ENCODE results near the gene EPN2. TPM values are rescaled to one million over a fixed set of nuclear protein-coding genes. Genes with fewer than 3 reads are reported as not detected.

EPN2 gene
- total RNA-seq, 2 experiments from 2014 or later, result 9.0 to 12.0 TPM

DNA sequence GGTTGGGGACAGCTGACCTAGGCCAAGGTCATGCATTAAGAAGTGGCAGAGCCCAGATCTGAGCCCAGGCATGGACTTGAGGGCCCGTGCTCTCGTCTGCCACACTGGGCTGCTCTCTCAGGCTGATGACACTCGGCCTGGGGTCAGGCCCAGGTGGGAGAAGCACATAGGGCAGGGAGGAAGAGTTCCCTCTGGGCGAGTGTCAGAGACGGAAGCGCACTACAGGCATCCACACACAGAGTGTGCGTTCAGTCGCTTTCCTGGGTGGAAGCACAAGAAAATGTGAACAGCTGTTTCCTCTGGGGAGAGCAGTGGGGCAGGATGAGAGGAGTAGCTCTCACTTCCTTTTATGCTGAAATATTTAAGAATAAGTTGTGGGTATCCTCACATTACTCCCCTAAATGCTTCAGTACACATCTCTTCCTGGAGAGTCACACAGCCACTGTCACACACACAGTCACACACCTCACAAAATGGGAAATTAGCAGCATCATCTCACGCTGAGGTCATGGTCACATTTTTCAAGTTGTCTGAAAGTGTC is 65.7 kb downstream of the EPN2 start:
- intact Hi-C loops (cut with micrococcal nuclease), result no loop called here
- Mint-ChIP-seq H3K4me1 (ENCODE audit: low read depth) (peaks cover 28% of the 10 kb centered on the region), H3K9me3 (no peaks in the 10 kb centered on the region), H3K4me3 (no peak overlapping the region), H3K27me3 (peaks cover 21% of the 10 kb centered on the region), H3K36me3 (no peaks in the 10 kb centered on the region), H3K27ac (no peak overlapping the region)
- ChIA-PET CTCF (no interaction called here), POLR2A (no interaction called here)
- DNase-seq, result no peak

DNA sequence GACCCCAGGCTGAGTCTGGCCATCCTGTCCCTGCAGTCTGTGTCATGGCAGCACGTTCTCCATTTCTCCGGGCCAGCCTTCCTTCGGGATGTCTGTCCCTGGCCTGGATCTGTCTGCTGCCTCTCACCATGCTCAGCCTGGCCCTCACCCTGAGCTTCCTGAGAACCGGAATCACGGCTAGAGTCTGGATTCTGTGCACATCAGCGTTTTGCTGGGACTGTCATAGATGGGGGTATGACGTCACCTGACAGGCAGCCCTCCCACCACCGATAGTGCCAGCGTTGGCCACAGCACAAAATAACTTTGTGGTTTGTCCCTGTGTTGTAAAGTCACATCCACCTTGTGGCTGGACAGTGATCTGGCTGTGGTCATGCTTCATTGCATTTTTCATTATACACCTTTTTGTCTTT is 66.2 kb downstream of the EPN2 start:
- no peaks in the 10 kb centered on the region for H3K36me3 Mint-ChIP-seq
- no peak for DNase-seq
- H3K4me3 Mint-ChIP-seq, result no peak overlapping the region
- CTCF ChIA-PET, result no interaction called here
- H3K27me3 Mint-ChIP-seq, result peaks cover 23% of the 10 kb centered on the region
- H3K9me3 Mint-ChIP-seq, result no peaks in the 10 kb centered on the region
- H3K27ac Mint-ChIP-seq, result no peak overlapping the region
- intact Hi-C loops (cut with micrococcal nuclease), result no loop called here
- POLR2A ChIA-PET, result no interaction called here
- H3K4me1 Mint-ChIP-seq (ENCODE audit: low read depth), result peaks cover 28% of the 10 kb centered on the region

DNA sequence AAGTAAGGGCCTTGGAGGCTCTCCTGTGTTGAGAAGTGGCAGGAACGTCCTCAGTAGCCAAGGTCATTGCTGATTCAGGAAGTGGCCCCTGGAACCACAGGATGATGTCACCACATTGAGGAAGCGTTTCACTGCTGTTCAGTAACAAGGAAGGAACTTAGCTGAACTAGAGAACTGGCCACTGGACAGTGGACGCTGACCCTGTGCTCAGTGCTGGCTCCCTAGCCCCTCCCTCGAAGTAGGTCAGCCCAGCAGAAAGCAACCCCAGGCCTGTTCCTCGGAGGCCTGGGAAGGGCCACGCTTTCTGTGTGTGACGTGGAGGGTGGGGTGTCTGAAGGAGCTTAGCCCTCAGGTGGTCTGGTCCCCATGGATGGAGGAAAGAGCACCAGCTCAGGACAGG is 67.0 kb downstream of the EPN2 start:
- ChIA-PET CTCF (no interaction called here), POLR2A (no interaction called here)
- Mint-ChIP-seq H3K4me3 (no peak overlapping the region), H3K4me1 (ENCODE audit: low read depth) (peaks cover 28% of the 10 kb centered on the region), H3K9me3 (no peaks in the 10 kb centered on the region), H3K36me3 (no peaks in the 10 kb centered on the region), H3K27me3 (peaks cover 28% of the 10 kb centered on the region), H3K27ac (no peak overlapping the region)
- intact Hi-C loops (cut with micrococcal nuclease), result no loop called here
- no peak for DNase-seq

DNA sequence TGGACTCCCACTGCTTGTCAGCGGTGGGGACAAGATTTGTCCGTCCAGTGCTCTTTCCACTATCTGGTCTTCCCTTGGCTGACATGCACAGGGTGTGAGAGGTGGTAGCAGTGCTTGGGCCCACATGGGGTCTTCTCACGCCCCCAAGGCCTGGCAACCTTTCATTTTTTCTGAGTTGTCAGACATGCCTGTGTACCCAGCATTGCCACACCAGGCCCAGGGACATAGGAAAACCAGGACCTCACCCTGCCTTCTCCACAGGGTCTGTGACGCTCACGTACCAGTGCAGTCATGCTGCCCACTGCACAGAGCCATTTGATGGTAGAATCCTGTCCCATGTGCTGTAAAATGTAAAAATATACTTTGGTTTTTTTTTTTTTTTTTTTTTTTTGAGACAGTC is 67.6 kb downstream of the EPN2 start:
- Mint-ChIP-seq H3K27ac (no peak overlapping the region), H3K27me3 (peaks cover 32% of the 10 kb centered on the region), H3K36me3 (no peaks in the 10 kb centered on the region), H3K4me3 (no peak overlapping the region), H3K9me3 (no peaks in the 10 kb centered on the region), H3K4me1 (ENCODE audit: low read depth) (peaks cover 28% of the 10 kb centered on the region)
- ChIA-PET POLR2A (no interaction called here), CTCF (no interaction called here)
- no peak for DNase-seq
- intact Hi-C loops (cut with micrococcal nuclease), result no loop called here

DNA sequence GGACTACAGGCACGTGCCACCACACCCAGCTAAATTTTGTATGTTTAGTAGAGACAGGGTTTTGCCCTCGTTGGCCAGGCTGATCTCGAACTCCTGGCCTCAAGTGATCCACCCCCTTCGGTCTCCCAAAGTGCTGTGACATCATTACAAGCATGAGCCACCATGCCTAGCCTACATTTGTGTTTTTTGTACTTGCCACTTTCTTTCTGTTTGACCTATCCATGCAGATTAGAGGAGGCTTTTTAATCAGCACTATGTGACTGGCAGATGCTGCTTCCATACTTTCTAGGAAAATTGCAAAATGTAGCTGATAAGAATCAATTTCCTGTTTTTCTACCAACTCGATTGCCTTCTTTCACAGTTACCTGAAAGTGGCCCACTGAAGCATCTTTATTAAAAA is 68.1 kb downstream of the EPN2 start:
- DNase-seq, result no peak
- intact Hi-C loops (cut with micrococcal nuclease), result no loop called here
- ChIA-PET POLR2A (interaction anchor here (0.9 to 2.0 kb wide), 3 partner anchors 14 to 29 kb away, joined by 3 to 5 read pairs (median 5); no protein-coding TSS in a partner anchor), CTCF (interaction anchor here (1.8 kb wide), 1 partner anchor 33 kb away, joined by 4 read pairs; no protein-coding TSS in a partner anchor)
- Mint-ChIP-seq H3K4me3 (no peak overlapping the region), H3K9me3 (no peaks in the 10 kb centered on the region), H3K36me3 (no peaks in the 10 kb centered on the region), H3K27me3 (peaks cover 35% of the 10 kb centered on the region), H3K4me1 (ENCODE audit: low read depth) (peaks cover 28% of the 10 kb centered on the region), H3K27ac (no peak overlapping the region)

DNA sequence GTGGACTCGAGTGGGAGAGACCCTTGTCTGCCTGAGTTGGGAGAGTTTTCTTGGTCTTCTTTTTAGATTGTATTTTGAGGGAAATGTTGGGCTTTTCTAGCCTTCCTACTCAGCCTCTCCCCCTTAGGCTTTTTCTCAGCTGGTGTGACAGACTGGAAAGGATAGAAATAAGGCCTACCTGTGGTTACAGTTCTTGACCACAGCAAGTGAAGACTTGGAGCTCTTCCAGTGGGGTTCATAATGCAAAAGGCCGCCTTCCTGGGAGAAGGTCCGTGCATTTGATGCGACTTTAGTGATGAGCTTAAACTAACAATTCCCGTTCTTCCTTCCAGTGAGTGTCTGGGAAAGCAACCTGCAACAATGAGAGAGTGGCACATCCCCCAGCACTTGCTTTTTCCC is 68.6 kb downstream of the EPN2 start:
- POLR2A ChIA-PET, result interaction anchor here (0.9 to 2.0 kb wide), 3 partner anchors 15 to 30 kb away, joined by 3 to 5 read pairs (median 5); no protein-coding TSS in a partner anchor
- H3K36me3 Mint-ChIP-seq, result no peaks in the 10 kb centered on the region
- CTCF ChIA-PET, result interaction anchor here (0.6 to 1.8 kb wide), 5 partner anchors 21 to 141 kb away, joined by 3 to 8 read pairs (median 4); partner anchors contain the start of gene B9D1
- no peak for DNase-seq
- intact Hi-C loops (cut with micrococcal nuclease), result loop anchor here (1.0 kb wide), 1 partner anchor 21 kb away; no protein-coding TSS in a partner anchor
- H3K27me3 Mint-ChIP-seq, result peaks cover 36% of the 10 kb centered on the region
- H3K4me3 Mint-ChIP-seq, result no peak overlapping the region
- H3K9me3 Mint-ChIP-seq, result no peaks in the 10 kb centered on the region
- peaks cover 28% of the 10 kb centered on the region for H3K4me1 Mint-ChIP-seq (ENCODE audit: low read depth)
- peak overlapping the region; percentile 43 for H3K27ac Mint-ChIP-seq

DNA sequence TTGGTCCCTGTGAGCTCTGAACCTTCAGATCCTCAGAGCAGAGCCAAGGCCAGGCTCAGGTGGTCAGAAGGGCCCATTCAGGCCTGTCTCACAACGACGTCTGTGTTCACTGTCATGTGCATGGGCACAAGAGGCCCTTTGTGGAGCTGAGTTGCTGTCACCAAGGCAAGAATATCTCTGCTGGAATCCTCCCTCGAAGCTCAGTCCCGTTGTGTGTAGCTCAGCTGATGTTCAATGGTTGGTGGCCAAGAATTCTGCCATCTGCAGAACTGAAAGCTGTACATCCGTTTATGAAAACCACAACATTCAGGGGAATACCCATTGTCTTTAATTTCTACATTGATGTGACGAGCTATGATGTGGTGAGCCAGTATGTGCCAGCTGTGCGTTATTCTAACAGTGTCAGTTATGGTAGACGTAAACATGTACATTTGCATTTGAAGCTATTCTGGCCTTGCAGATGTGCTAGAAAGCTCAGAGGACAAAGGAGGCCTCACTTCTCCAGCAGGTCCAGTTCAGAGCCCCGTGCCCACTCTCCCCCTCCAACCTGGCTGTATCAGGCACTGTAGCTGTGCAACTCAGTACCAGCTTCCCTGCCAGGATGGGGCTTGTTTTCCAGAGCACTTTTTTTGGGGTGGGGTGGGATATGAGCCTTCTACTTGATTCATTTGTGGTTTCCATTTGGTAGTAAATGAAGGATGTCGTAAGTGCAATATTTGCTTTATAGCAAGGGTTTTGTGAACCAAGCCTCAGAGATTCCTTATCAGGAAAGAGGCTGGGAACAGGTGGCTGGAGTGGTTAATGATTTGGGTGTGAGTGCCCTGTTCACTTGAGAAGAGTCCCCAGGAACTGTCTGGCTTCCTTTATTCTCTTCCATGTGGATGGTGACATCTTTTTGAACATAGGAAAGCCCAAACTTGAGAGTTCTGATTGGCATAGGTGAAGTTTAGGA is 69.3 kb downstream of the EPN2 start:
- peak overlapping the region; percentile 43 for H3K27ac Mint-ChIP-seq
- POLR2A ChIA-PET, result interaction anchor here (0.6 to 2.0 kb wide), 4 partner anchors 15 to 32 kb away, joined by 3 to 5 read pairs (median 4); no protein-coding TSS in a partner anchor
- H3K9me3 Mint-ChIP-seq, result no peaks in the 10 kb centered on the region
- DNase-seq, result peak; percentile 57
- H3K4me3 Mint-ChIP-seq, result no peak overlapping the region
- H3K4me1 Mint-ChIP-seq (ENCODE audit: low read depth), result peaks cover 28% of the 10 kb centered on the region
- intact Hi-C loops (cut with micrococcal nuclease), result loop anchor here (1.0 kb wide), 1 partner anchor 22 kb away; no protein-coding TSS in a partner anchor
- CTCF ChIA-PET, result interaction anchor here (0.6 to 1.8 kb wide), 6 partner anchors 21 to 243 kb away, joined by 3 to 8 read pairs (median 4); partner anchors contain the start of gene B9D1
- H3K36me3 Mint-ChIP-seq, result no peaks in the 10 kb centered on the region
- H3K27me3 Mint-ChIP-seq, result peaks cover 39% of the 10 kb centered on the region

DNA sequence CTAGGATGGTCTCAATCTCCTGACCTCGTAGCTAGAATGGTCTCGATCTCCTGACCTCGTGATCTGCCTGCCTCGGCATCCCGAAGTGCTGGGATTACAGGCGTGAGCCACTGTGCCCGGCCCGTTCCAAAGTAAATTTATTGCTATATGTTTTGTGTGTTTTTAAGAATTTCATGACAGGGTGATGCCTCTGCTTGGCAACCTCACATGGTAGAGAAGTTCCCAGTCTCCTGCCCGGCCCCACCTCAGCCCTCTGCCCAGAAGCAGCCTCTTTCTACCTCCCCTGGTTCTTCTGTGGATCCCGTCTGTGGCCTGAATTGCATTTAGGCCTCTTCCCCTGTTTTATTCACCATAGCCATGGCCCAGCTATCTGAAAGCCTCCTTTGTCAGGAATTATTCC is 70.4 kb downstream of the EPN2 start:
- peaks cover 1% of the 10 kb centered on the region for H3K36me3 Mint-ChIP-seq
- peaks cover 39% of the 10 kb centered on the region for H3K27me3 Mint-ChIP-seq
- CTCF ChIA-PET, result interaction anchor here (1.0 to 2.2 kb wide), 2 partner anchors 31 to 71 kb away, joined by 3 to 9 read pairs; partner anchors contain the start of gene MAPK7
- POLR2A ChIA-PET, result interaction anchor here (2.0 kb wide), 1 partner anchor 23 kb away, joined by 5 read pairs; no protein-coding TSS in a partner anchor
- no peak overlapping the region for H3K27ac Mint-ChIP-seq
- intact Hi-C loops (cut with micrococcal nuclease), result no loop called here
- no peaks in the 10 kb centered on the region for H3K9me3 Mint-ChIP-seq
- H3K4me1 Mint-ChIP-seq (ENCODE audit: low read depth), result peaks cover 28% of the 10 kb centered on the region
- no peak for DNase-seq
- H3K4me3 Mint-ChIP-seq, result no peak overlapping the region

DNA sequence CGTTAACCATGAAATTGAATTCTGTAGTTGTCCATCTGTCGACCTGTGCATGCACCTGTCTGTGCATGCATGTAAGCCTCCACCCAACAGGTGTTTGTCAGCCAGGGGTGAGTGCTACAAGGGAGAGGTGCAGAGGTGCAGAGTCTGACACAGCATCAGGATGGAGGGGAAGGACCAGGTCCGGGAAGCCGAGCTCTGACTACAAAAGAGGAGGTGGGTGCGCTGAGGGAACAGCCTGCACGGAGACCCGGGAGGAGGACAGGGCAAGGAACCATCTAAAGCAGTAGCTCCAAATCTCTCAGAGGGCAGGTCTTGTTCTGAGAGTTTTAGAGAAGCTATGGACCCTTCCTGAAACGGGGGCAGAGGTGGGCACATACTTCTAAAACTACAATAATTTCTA is 71.2 kb downstream of the EPN2 start:
- CTCF ChIA-PET, result interaction anchor here (1.0 to 2.2 kb wide), 2 partner anchors 30 to 70 kb away, joined by 3 to 9 read pairs; partner anchors contain the start of gene MAPK7
- peaks cover 28% of the 10 kb centered on the region for H3K4me1 Mint-ChIP-seq (ENCODE audit: low read depth)
- DNase-seq, result no peak
- intact Hi-C loops (cut with micrococcal nuclease), result no loop called here
- peaks cover 5% of the 10 kb centered on the region for H3K36me3 Mint-ChIP-seq
- H3K4me3 Mint-ChIP-seq, result no peak overlapping the region
- H3K9me3 Mint-ChIP-seq, result no peaks in the 10 kb centered on the region
- peaks cover 39% of the 10 kb centered on the region for H3K27me3 Mint-ChIP-seq
- H3K27ac Mint-ChIP-seq, result no peak overlapping the region
- POLR2A ChIA-PET, result no interaction called here

DNA sequence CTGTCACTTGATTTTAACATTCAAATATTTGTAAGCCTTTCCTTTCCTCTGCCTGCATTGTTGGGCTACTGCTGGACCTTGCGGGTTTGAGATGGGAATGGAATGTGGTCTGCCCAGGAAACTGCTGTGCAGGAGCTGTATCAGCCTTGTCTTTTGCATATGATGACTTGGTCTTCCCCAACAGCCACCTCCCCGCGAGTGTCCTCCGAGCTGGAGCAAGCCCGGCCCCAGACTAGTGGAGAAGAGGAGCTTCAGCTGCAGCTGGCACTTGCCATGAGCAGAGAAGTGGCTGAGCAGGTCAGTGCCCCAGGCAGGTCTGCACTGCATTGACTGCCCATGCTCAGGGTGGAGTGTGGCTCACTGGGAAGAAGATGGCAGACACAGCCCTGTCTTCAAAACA is 72.5 kb downstream of the EPN2 start:
- POLR2A ChIA-PET, result no interaction called here
- peaks cover 36% of the 10 kb centered on the region for H3K27me3 Mint-ChIP-seq
- intact Hi-C loops (cut with micrococcal nuclease), result no loop called here
- no peaks in the 10 kb centered on the region for H3K9me3 Mint-ChIP-seq
- no peak for DNase-seq
- no peak overlapping the region for H3K27ac Mint-ChIP-seq
- CTCF ChIA-PET, result interaction anchor here (2.2 kb wide), 1 partner anchor 29 kb away, joined by 9 read pairs; no protein-coding TSS in a partner anchor
- H3K36me3 Mint-ChIP-seq, result peaks cover 8% of the 10 kb centered on the region
- peaks cover 24% of the 10 kb centered on the region for H3K4me1 Mint-ChIP-seq (ENCODE audit: low read depth)
- no peak overlapping the region for H3K4me3 Mint-ChIP-seq

DNA sequence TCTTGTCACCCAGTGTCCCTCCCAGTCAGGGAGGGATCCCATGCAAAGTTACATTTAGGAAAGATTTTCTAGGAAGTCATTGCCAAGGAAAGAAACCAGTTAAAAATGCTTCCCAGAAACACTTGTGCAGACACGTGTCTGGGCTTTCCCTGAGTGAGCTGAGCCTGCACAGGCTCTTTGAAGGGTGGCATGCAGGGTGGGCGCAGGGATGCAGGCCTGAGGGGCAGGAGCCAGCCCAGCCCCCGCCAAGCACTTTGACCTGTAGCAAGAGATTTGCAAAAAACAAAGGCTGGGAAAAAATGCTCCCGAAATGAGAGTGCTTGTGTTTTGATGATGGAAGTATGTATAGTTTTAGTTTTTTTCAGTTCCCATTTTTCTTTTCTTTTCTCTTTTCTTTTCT is 73.0 kb downstream of the EPN2 start:
- H3K36me3 Mint-ChIP-seq, result peaks cover 10% of the 10 kb centered on the region
- ChIA-PET POLR2A (no interaction called here), CTCF (no interaction called here)
- H3K27ac Mint-ChIP-seq, result no peak overlapping the region
- intact Hi-C loops (cut with micrococcal nuclease), result no loop called here
- H3K9me3 Mint-ChIP-seq, result no peaks in the 10 kb centered on the region
- no peak for DNase-seq
- peaks cover 37% of the 10 kb centered on the region for H3K27me3 Mint-ChIP-seq
- no peak overlapping the region for H3K4me3 Mint-ChIP-seq
- peaks cover 22% of the 10 kb centered on the region for H3K4me1 Mint-ChIP-seq (ENCODE audit: low read depth)

DNA sequence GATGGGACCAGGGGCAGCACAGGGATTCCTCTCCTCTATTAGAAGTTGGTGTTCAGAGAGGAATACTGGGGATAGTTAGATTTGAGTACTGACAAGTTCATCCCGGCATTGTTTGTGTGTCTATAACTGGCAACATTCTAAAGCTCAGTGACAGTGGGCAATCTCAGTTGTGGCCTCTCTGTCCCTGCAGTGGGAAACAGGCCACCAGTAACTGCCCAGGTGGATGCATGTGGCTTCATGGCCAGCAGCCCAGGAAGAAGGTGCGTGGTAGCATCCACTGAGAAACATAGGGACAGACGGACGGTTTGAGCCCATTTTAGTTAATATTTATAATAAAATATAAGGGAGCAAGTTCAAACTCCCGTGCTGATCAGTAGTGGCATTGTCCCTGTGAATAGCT is 73.8 kb downstream of the EPN2 start:
- Mint-ChIP-seq H3K27ac (no peak overlapping the region), H3K36me3 (peaks cover 10% of the 10 kb centered on the region), H3K27me3 (peaks cover 29% of the 10 kb centered on the region), H3K4me3 (no peak overlapping the region), H3K4me1 (ENCODE audit: low read depth) (peaks cover 14% of the 10 kb centered on the region), H3K9me3 (no peaks in the 10 kb centered on the region)
- intact Hi-C loops (cut with micrococcal nuclease), result no loop called here
- POLR2A ChIA-PET, result no interaction called here
- CTCF ChIA-PET, result interaction anchor here (1.3 kb wide), 1 partner anchor 11 kb away, joined by 3 read pairs; no protein-coding TSS in a partner anchor
- DNase-seq, result no peak

All from activated CD4-positive, alpha-beta memory T cell treated with anti-CD3 and anti-CD28 coated beads for 36 hours (primary cell).